Measurements from ENCODE around the gene FSTL4. TPM values are rescaled to one million over a fixed set of nuclear protein-coding genes. Genes with fewer than 3 reads are reported as not detected.

Gene FSTL4
- total and polyA plus RNA-seq, 2 of the 13 experiments (the other 11 are each of a cell fraction or from before 2014, with no cell fraction given) = 2.1 to 3.0 TPM

DNA sequence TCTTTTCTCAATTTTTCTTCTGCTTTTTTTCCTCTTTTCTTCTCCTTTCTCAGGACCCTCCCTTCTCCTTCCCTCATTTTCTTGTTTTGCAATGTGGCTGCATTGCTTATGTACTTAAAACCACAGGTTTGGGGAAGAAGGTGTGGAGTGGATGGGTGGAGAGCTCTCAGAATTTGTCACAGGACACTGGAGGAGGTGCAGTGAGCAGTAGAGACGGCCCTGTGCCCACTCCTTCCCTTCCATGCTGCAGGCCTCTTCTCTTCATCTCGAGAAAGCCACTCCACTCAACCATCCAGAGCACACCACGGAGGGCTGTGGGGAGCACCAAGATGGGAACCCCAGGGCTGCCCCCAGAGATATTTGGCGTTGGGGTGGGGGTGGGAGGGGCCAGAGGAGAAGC is 92.3 kb downstream of the FSTL4 start (continued):
- TF ChIP-seq, protein P1, sequence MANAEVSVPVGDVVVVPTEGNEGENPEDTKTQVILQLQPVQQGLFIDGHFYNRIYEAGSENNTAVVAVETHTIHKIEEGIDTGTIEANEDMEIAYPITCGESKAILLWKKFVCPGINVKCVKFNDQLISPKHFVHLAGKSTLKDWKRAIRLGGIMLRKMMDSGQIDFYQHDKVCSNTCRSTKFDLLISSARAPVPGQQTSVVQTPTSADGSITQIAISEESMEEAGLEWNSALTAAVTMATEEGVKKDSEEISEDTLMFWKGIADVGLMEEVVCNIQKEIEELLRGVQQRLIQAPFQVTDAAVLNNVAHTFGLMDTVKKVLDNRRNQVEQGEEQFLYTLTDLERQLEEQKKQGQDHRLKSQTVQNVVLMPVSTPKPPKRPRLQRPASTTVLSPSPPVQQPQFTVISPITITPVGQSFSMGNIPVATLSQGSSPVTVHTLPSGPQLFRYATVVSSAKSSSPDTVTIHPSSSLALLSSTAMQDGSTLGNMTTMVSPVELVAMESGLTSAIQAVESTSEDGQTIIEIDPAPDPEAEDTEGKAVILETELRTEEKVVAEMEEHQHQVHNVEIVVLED (CRISPR knock-in tag; IDR thresholded peaks at IDR 0.05; ENCODE audit: borderline replicate concordance) = no peak
- no peak for TF ChIP-seq ZBTB7B (CRISPR knock-in tag; IDR thresholded peaks at IDR 0.05)

DNA sequence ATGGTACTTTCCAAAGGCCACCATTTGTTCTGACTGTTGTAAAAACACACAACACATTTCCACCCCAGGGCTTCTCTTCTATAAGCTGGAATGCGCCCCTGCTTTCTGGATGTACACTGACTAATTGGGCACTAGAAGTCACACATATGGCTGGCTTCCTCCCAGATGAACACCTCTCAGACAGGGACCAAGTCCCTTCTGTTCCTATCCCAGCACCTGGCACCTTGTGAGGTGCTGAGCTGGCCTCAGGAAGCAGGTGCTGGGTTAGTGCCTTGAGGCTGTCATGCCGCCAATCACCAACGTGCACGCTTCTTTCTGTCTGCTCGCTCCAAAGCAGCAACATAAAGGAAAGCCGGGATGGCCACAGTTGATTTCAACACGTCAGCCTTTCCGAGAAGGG is 93.2 kb downstream of the FSTL4 start:
- H3K4me2 ChIP-seq (ENCODE audit: low read depth, low read length) = no peak overlapping the region
- intact Hi-C loops (cut with micrococcal nuclease; ENCODE audit: unreplicated experiment) = no loop called here
- H2AFZ ChIP-seq (ENCODE audit: low read length) = no peak overlapping the region
- no peaks in the 10 kb centered on the region for H4K20me1 ChIP-seq (ENCODE audit: insufficient read depth, low read length)
- no peak overlapping the region for H3K4me3 ChIP-seq (replicated peaks in 1 of 3; ENCODE audit: insufficient read depth in 1 of 3, low read depth in 2 of 3, low read length in 3 of 3)
- H3K4me1 ChIP-seq (ENCODE audit: insufficient read depth, low read length) = no peaks in the 10 kb centered on the region
- ChIA-PET CTCF (ENCODE audit: low intra/inter-chr PET ratio, low total read pairs) (no interaction called here), POLR2A (no interaction called here)
- FAIRE-seq (no peak), DNase-seq (ENCODE audit: low spot score) (no peak), ATAC-seq (no peak)
- H3K27me3 ChIP-seq (ENCODE audit: control insufficient read depth in 1 of 2, insufficient read depth in 2 of 2, low read length in 2 of 2) = peaks cover 0 to 3% of the 10 kb centered on the region in 2 experiments; a peak in 1 of 5 replicates
- WGBS (ENCODE audit: low lambda C conversion rate) = 26% methylated on average over 5 of the region's 8 CpGs
- no peaks in the 10 kb centered on the region for H3K79me2 ChIP-seq (ENCODE audit: insufficient read depth, low read length)
- no peaks in the 10 kb centered on the region for H3K36me3 ChIP-seq (replicated peaks in 1 of 2; ENCODE audit: control insufficient read depth in 1 of 2, insufficient read depth in 2 of 2, low read length in 2 of 2)
- H3K27ac ChIP-seq (ENCODE audit: extremely low read length, insufficient read depth, low read length) = no peak overlapping the region
- H3K9ac ChIP-seq (ENCODE audit: insufficient read depth, low read depth, low read length) = no peak overlapping the region
- in situ Hi-C loops (cut with HindIII; ENCODE audit: extremely low pct_ligation_motif_present, low pct_unique_long_range_greater_than_20kb) = no loop called here
- BruUV-seq (replicated peaks) = no TSS peak
- H3K9me3 ChIP-seq (ENCODE audit: low read length) = no peaks in the 10 kb centered on the region
- TF ChIP-seq ZNF891 (CRISPR knock-in tag; IDR thresholded peaks at IDR 0.05) (no peak), TCF12 (IDR thresholded peaks at IDR 0.05) (no peak), TCF12 (CRISPR knock-in tag; IDR thresholded peaks at IDR 0.05) (no peak), REXO4 (CRISPR knock-in tag; IDR thresholded peaks at IDR 0.05; ENCODE audit: borderline replicate concordance) (no peak), NFYC (CRISPR knock-in tag; IDR thresholded peaks at IDR 0.05) (no peak), ZNF724P (CRISPR knock-in tag; IDR thresholded peaks at IDR 0.05; ENCODE audit: borderline replicate concordance) (no peak), GTF3A (CRISPR knock-in tag; conservative IDR thresholded peaks at IDR 0.05) (no peak), ZNF607 (CRISPR knock-in tag; IDR thresholded peaks at IDR 0.05; ENCODE audit: borderline replicate concordance) (no peak), ZZZ3 (CRISPR knock-in tag; IDR thresholded peaks at IDR 0.05; ENCODE audit: borderline replicate concordance) (no peak)
- TF ChIP-seq, protein P2, sequence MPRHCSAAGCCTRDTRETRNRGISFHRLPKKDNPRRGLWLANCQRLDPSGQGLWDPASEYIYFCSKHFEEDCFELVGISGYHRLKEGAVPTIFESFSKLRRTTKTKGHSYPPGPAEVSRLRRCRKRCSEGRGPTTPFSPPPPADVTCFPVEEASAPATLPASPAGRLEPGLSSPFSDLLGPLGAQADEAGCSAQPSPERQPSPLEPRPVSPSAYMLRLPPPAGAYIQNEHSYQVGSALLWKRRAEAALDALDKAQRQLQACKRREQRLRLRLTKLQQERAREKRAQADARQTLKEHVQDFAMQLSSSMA (CRISPR knock-in tag; IDR thresholded peaks at IDR 0.05) = no peak
- TF ChIP-seq, protein P3, sequence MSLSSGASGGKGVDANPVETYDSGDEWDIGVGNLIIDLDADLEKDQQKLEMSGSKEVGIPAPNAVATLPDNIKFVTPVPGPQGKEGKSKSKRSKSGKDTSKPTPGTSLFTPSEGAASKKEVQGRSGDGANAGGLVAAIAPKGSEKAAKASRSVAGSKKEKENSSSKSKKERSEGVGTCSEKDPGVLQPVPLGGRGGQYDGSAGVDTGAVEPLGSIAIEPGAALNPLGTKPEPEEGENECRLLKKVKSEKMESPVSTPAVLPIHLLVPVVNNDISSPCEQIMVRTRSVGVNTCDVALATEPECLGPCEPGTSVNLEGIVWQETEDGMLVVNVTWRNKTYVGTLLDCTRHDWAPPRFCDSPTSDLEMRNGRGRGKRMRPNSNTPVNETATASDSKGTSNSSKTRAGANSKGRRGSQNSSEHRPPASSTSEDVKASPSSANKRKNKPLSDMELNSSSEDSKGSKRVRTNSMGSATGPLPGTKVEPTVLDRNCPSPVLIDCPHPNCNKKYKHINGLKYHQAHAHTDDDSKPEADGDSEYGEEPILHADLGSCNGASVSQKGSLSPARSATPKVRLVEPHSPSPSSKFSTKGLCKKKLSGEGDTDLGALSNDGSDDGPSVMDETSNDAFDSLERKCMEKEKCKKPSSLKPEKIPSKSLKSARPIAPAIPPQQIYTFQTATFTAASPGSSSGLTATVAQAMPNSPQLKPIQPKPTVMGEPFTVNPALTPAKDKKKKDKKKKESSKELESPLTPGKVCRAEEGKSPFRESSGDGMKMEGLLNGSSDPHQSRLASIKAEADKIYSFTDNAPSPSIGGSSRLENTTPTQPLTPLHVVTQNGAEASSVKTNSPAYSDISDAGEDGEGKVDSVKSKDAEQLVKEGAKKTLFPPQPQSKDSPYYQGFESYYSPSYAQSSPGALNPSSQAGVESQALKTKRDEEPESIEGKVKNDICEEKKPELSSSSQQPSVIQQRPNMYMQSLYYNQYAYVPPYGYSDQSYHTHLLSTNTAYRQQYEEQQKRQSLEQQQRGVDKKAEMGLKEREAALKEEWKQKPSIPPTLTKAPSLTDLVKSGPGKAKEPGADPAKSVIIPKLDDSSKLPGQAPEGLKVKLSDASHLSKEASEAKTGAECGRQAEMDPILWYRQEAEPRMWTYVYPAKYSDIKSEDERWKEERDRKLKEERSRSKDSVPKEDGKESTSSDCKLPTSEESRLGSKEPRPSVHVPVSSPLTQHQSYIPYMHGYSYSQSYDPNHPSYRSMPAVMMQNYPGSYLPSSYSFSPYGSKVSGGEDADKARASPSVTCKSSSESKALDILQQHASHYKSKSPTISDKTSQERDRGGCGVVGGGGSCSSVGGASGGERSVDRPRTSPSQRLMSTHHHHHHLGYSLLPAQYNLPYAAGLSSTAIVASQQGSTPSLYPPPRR (CRISPR knock-in tag; IDR thresholded peaks at IDR 0.05; ENCODE audit: borderline replicate concordance) = no peak
- TF ChIP-seq, protein P4, sequence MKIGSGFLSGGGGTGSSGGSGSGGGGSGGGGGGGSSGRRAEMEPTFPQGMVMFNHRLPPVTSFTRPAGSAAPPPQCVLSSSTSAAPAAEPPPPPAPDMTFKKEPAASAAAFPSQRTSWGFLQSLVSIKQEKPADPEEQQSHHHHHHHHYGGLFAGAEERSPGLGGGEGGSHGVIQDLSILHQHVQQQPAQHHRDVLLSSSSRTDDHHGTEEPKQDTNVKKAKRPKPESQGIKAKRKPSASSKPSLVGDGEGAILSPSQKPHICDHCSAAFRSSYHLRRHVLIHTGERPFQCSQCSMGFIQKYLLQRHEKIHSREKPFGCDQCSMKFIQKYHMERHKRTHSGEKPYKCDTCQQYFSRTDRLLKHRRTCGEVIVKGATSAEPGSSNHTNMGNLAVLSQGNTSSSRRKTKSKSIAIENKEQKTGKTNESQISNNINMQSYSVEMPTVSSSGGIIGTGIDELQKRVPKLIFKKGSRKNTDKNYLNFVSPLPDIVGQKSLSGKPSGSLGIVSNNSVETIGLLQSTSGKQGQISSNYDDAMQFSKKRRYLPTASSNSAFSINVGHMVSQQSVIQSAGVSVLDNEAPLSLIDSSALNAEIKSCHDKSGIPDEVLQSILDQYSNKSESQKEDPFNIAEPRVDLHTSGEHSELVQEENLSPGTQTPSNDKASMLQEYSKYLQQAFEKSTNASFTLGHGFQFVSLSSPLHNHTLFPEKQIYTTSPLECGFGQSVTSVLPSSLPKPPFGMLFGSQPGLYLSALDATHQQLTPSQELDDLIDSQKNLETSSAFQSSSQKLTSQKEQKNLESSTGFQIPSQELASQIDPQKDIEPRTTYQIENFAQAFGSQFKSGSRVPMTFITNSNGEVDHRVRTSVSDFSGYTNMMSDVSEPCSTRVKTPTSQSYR (CRISPR knock-in tag; IDR thresholded peaks at IDR 0.05; ENCODE audit: borderline replicate concordance) = no peak

Data from HepG2 (cell line).